HG03045 (cell line): ENCODE data around the gene PMIS2.
A peak's percentile ranks its signal among the peaks of the same experiment; 100 is the strongest.

ENCODE experiments used
- ATAC-seq: cut with Tn5 transposase; IDR thresholded peaks from one replicate; pipeline ENCODE4 v1.9.1; 2021; ENCODE audit warnings: mild to moderate bottlenecking, moderate library complexity; ENCODE audit not compliant: unreplicated experiment

Gene PMIS2

DNA sequence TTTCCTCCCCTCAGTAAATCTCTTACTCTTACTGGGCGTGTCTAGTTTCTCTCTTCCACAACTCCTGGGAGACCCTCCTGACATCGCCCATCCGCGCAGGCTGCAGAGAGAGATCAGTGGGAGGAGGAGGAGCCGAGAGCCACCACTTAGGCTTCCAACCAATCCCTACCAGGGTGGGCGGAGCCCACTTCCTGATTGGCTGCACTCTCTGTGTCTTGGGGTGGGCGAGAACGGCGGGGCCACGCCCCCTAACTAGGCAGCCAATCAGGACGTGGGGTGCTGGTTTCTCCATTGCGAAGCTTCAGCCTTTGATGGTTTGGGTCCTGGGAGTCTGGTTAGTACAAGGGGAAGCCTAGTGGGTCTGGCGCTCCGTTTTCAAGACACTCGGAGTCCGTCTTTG lies at the start of gene PMIS2:
TSS of gene PMIS2 (plus strand) at position 326 of the 400 bp plus-strand sequence. CDS start 87 bp downstream, outside the sequence.
- no peak for ATAC-seq

GRCh38 chr19:35539314-35539713 lies 46.7 kb upstream of the PMIS2 start:
- ATAC-seq, result no peak

DNA sequence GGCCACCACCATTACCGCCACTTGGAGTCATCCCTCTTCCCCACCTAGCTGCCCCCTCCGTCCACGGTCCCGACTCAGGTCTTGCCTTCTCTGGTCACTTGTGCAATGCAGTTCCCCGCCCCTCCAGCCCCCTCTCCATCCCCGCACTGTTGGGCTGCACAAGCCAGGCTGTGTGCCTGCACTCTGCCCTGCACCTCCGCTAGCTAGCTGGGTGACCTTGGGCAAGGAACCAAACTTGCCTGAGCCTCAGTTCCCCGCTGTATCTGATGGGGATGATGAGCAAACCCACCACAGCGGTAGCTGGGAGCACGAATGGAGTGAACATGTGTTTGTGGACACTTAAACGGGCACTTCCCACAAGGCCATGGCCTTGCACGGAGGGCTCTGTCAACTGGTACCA lies 46.1 kb upstream of the PMIS2 start:
- ATAC-seq, result no peak

DNA sequence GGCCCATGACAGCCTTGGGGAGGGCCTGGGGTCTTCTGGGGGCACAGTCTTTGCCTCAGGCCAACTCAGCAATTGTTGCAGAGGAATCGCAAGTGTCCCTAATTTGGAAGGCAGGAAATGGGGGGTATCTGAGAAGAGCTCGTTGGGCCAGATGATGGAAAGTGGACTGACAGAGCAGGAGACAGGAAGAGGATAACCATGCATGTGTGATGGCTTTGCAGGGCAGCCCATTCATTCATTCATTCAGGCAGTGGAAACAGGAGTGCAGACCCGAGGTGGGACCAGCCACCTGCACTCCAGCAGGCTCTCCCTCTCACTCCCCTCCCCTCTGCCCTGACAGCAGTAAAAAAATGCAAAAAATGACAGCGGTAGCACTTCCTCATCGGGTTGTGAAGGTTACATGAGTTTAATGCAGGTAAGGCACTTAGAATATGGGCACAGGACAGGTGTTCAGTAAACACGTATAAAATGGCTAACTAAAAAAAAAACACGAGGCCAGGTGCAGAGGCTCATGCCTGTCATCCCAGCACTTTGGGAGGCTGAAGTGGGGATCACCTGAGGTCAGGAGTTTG lies 45.5 kb upstream of the PMIS2 start:
- no peak for ATAC-seq

DNA sequence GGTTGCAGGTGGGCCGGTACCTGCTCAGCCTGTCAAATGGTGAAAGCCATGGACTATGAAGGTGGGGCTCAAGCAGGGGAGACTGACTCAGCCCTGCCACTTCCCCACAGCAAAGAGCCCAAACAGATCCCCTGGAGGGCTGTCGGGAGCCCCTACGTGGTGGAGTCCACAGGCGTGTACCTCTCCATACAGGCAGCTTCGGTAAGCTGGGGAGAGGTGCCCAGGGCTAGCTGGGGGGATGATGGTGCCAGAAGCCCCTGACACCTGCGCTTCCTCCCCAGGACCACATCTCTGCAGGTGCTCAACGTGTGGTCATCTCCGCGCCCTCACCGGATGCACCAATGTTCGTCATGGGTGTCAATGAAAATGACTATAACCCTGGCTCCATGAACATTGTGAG lies 43.8 kb upstream of the PMIS2 start:
- ATAC-seq, result no peak

DNA sequence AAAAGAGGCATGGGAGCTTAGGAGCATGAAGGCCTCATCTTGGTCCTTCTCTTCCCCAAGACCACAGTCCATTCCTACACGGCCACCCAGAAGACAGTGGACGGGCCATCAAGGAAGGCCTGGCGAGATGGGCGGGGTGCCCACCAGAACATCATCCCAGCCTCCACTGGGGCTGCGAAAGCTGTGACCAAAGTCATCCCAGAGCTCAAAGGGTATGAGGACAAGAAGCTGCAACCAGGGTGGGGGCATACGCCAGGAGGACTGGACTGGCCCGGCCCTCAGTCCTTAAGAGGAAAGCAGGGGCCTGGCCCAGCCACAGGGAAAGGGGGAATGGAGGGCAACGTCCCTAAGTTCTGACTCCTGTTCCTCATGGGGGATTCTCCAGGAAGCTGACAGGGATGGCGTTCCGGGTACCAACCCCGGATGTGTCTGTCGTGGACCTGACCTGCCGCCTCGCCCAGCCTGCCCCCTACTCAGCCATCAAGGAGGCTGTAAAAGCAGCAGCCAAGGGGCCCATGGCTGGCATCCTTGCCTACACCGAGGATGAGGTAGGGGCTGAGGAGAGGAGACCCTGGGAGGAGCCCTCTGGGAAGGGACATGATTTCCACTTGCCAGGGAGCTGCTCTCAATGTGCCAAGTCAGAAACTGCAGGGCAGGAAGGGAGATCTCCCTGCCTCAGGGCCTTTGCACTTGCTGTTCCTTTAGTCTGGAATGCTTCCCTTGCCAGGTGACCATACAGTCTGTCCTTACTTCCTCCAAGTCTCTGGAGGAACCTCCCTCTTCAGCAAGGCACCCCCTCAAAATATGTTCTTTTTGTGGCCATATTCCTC lies 42.5 kb upstream of the PMIS2 start:
- ATAC-seq, result no peak

DNA sequence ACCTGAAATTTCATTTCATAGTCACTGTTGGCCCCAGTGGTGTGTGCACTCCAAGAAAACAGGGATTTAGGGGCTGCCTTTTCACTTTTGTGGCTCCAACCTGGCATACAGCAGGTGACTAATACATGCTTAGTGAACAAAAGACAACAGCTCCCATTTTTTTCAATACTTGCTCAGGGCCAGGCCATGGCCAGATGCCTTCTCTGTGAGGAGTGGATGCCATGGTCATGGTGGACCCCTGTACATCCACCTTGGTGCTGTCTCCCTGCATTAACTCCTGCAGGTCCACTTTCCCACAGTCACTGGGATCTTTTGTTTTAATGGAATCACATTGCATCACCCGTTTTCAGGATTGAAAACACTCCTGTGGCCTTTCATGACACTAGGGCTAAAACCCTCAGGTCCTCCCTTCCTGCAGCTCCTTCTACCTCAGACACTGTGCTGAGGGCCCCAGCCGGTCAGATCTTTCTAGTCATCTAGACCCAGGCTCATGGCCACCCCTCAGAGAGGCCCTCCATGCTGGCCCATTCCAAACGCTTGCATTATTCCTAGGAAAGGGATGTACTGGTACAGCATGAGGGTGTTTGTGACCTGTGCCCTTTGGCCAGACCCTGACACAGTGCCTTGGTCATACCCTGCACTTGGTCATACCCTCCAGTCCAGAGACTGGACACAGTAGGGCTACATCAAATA lies 41.7 kb upstream of the PMIS2 start:
- no peak for ATAC-seq

DNA sequence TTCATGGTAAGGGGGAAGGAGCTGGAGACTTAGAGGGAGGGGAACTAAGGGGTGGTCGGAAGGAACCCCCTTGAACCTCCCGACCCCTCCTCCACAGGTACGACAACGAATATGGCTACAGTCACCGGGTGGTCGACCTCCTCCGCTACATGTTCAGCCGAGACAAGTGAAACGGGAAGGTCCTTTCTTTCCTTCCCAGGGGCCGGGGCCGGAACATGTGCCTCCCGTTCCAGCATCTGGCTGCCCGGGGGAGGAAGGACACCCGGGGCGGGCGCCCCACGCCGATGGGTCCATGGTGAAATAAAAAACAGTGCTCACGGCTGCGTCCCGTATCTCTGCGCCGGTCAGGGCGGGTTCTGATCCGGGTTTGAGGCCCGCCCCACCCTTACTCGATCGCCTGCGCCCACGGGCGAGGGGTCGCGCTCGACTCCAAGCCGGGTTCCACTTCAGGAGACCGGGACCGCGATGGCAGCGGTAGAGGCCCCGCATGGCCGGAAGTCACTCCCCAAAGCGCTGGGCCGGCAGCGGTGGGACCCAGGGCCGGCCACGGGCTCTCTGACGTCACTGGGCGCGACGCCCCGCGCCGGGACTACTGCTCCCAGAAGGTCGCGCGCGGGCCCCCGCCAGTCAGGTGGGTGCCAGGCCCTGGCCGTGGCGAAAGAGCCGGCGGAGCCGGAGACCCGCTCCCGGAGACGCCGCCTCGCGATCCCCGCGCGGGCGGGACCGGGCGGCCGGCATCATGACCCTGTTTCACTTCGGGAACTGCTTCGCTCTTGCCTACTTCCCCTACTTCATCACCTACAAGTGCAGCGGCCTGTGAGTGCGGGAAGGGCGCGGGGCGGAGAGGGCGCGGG lies 40.7 kb upstream of the PMIS2 start, which contains the start of gene TMEM147:
TSS of gene TMEM147 (plus strand) at position 626 of the 854 bp plus-strand sequence. CDS start at position 740, 114 bp downstream.
- peak; percentile 75 for ATAC-seq

- peak; percentile 41 for ATAC-seq
These were observed 40.1 kb upstream of the PMIS2 start for GRCh38 chr19:35545855-35546381.

DNA sequence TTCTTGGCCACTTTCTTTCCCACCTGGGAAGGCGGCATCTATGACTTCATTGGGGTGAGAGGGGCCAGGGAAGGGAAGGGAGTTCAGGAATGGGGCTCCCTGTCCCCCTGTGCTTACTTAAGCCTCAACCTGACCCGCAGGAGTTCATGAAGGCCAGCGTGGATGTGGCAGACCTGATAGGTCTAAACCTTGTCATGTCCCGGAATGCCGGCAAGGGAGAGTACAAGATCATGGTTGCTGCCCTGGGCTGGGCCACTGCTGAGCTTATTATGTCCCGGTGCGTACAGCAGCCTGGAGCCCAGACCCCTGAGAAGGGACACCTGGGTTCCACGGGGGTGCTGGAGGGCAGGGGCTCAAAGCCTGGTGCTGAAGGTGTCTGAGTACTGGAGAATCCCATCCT lies 39.4 kb upstream of the PMIS2 start:
- no peak for ATAC-seq

DNA sequence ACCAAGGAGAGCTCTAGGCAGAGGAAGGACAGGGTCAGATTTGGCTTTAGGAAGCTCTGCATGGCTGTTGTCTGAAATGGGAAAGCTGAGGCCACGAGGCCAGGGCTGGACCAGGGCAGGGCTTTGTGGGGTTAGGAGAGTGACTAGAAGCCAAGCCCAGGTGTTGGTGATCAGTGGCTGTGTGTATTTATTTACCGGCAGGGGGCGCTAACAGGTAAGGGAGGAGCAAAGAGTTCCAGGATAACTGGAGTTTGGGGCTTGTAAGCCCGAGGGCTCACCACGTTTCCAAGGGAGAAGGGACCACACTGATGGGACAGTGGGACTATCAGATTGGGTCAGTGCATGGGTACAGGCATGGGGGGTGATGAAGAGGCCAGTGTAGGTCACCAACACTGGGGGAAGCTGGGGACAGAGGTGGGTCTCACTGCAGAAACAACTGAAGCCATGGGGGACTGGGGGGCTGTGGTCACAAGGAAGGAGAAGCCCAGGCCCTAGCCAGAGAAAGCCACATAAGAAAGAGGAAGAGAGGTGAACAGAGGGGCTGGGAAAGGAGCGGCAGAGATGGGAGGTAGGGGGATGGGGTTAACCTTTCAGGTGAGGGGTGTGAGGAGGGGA lies 36.7 kb upstream of the PMIS2 start:
- no peak for ATAC-seq

GRCh38 chr19:35549879-35550523 lies 36.0 kb upstream of the PMIS2 start:
- no peak for ATAC-seq

GRCh38 chr19:35551091-35551810 lies 34.7 kb upstream of the PMIS2 start:
- ATAC-seq, result no peak

GRCh38 chr19:35552534-35553384 lies 33.2 kb upstream of the PMIS2 start:
- ATAC-seq, result no peak

- no peak for ATAC-seq
These were observed 32.5 kb upstream of the PMIS2 start for GRCh38 chr19:35553385-35554000.

DNA sequence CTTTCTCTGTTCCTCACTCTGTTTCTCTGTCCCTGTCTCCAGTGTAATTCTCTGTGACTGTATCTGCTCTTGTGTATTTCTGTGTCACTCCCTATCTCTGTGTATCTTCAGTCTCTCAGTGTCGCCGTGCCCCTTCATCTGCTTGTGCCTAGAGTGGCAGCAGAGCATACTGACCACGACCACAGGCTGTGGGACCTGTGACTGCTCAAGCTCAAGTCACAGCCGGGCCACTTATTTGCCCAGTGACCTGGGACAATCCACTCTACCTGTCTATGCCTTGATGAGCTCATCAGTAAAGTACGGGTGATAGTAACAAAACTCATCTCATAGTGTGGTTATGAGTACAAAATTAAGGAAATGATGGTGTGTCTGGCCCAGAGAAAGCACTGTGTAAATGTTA lies 31.9 kb upstream of the PMIS2 start:
- no peak for ATAC-seq

DNA sequence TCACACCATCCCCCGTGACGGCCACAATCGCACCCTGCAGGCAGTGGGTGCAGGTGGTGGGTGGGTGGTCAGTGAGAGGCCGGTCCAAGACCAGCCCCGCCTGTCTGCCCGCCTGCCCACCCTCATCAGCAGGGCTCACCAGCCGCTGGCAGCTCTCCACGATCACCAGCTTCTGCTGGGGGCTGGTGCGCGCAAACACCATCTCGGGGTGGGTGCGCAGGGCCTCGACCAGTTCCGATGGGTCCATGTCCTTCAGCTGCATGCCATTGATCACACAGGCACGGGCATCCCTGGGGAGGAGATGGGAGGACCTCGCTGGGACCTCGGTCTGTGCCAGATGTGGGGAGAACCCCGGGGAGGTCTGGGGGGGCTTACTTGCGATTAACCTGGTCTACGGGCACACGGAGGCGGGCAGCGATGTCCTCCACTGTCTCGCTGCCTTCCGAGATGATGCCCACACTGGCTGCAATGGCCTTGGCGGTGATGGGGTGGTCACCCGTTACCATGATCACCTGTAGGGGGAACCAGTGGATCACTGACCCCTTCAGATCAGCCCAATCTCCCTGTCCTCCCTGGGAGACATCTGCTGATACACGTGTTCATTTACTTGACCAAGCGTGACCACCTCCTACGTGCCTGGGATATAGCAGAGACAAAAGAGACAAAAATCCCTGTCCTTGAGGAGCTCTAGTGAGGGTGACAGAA lies 30.5 kb upstream of the PMIS2 start:
- no peak for ATAC-seq
